Mucosa of rectum (tissue), 2 donors: Measurements from ENCODE around the gene CETP.

Source experiments
- H3K27ac ChIP-seq, 2 donors: one replicate each; pipeline ENCODE4 v1.7.0; 2013; ENCODE audit warnings: inconsistent platforms in 2 of 2, low read depth in 2 of 2, low read length in 2 of 2
- H3K27me3 ChIP-seq, 2 donors: one replicate each; pipeline ENCODE4 v1.7.0; 2013; ENCODE audit warnings: low read length in 2 of 2; ENCODE audit not compliant: control insufficient read depth in 2 of 2, insufficient read depth in 2 of 2
- H3K36me3 ChIP-seq, 2 donors: one replicate each; pipeline ENCODE4 v1.7.0; 2013; ENCODE audit warnings: low read length in 2 of 2; ENCODE audit not compliant: control insufficient read depth in 2 of 2, insufficient read depth in 2 of 2
- H3K4me1 ChIP-seq, 2 donors: one replicate each; pipeline ENCODE4 v1.7.0; 2013; ENCODE audit warnings: low read length in 2 of 2, mild to moderate bottlenecking in 1 of 2; ENCODE audit not compliant: control insufficient read depth in 2 of 2, insufficient read depth in 2 of 2
- H3K4me3 ChIP-seq, 2 donors: one replicate each; pipeline ENCODE4 v1.7.0; 2013; ENCODE audit warnings: low read length in 2 of 2
- H3K9ac ChIP-seq, 2 donors: one replicate each; pipeline ENCODE4 v1.7.0; 2013; ENCODE audit warnings: low read length in 2 of 2, low read depth in 1 of 2, mild to moderate bottlenecking in 1 of 2
- H3K9me3 ChIP-seq, 2 donors: one replicate each; pipeline ENCODE4 v1.7.0; 2013; ENCODE audit warnings: low read length in 2 of 2; ENCODE audit not compliant: control insufficient read depth in 2 of 2
- donor health status: healthy.
- donor health status: Normal muscosa, but diverticular disease.

CETP gene

DNA sequence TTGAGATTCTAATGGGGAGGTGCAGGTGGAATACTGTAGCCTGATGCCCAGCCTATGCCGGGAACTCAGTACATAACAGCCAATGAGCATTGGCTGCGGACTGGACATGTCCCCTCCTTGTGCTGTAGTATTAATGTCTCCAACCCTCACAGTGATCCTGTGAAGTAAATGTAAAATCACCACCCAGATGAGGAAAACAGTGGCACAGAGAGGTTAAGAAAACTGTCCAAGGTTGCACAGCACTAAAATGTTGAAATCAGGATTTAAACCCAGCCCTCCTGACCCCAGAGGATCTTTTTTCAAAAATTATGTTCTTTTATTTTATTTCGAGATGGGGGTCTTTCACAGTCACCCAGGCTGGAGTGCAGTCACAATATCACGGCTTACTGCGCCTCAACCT lies 35.5 kb downstream of the CETP start:
- H3K27ac ChIP-seq = no peak overlapping the region
- H3K27me3 ChIP-seq = no peaks in the 10 kb centered on the region
- peaks cover 7 to 13% of the 10 kb centered on the region in 2 donors for H3K4me1 ChIP-seq
- H3K9me3 ChIP-seq = no peaks in the 10 kb centered on the region
- no peak overlapping the region for H3K4me3 ChIP-seq
- peaks cover 4 to 6% of the 10 kb centered on the region in 2 donors for H3K36me3 ChIP-seq
- no peak overlapping the region for H3K9ac ChIP-seq

DNA sequence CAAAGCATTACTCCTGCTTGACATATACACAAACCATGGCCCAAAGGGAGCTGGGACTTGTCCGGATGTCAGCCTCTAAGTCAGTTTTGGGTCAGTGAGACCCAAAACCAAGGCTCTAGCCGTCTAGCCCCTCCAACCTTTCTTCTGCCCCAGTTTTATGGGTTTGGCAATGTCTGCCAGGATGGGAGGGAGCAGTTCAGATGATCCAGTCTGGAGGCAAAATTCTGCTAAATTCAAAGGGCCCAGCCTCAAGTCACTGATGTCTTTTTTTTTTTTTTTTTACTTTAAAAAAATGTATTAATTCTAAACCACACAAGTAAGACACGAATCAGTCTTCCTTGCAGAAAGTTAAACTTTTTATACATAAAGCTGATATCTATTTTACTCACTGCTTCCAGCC lies 36.2 kb downstream of the CETP start:
- H3K36me3 ChIP-seq = peaks cover 4 to 6% of the 10 kb centered on the region in 2 donors
- H3K4me3 ChIP-seq = no peak overlapping the region
- H3K9ac ChIP-seq = no peak overlapping the region
- H3K27ac ChIP-seq = no peak overlapping the region
- peaks cover 5 to 13% of the 10 kb centered on the region in 2 donors for H3K4me1 ChIP-seq
- no peaks in the 10 kb centered on the region for H3K9me3 ChIP-seq
- H3K27me3 ChIP-seq = no peaks in the 10 kb centered on the region

DNA sequence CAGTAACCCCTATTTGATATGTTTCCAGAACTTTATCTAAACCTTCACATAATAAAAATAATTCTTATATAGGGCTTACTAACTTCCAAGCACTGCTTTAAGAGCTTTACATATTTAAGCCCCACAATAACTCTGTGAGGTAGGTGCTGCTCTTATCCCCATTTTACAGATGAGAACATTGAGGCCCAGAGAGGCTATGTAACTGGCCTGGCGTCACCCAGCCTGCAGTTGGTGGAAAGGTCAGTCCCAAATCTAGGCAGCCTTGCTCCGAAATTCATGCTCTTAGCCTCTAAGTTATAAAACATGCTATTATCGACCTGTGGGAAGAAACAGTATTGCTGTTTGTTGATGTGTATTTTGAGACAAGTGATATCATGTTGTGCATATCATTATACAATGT lies 36.6 kb downstream of the CETP start:
- Histone ChIP-seq H3K4me3 (no peak overlapping the region), H3K4me1 (peaks cover 3 to 13% of the 10 kb centered on the region in 2 donors), H3K27me3 (no peaks in the 10 kb centered on the region), H3K9me3 (no peaks in the 10 kb centered on the region), H3K9ac (no peak overlapping the region), H3K36me3 (peaks cover 4 to 6% of the 10 kb centered on the region in 2 donors), H3K27ac (no peak overlapping the region)

DNA sequence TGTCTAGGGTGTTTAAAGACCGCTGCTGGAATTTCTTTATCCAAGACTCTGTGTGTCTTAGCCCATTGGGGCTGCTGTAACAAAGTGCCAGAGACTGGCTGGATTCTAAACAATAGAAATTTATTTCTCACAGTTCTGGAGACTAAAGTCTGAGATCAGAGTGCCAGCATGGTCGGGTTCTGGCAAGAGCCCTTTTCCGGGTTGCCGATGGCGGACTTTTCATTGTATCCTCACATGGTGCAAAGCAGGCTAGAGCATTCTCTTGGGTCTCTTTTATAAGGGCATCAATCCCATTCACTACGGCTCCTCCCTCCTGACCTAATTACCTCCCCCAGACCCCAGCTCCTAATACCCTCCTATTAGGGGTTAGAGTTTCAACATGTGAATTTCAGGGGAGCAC lies 37.1 kb downstream of the CETP start:
- no peak overlapping the region for H3K27ac ChIP-seq
- no peaks in the 10 kb centered on the region for H3K27me3 ChIP-seq
- H3K9ac ChIP-seq = no peak overlapping the region
- peaks cover 7% of the 10 kb centered on the region in 2 donors for H3K36me3 ChIP-seq
- no peak overlapping the region for H3K4me3 ChIP-seq
- no peaks in the 10 kb centered on the region for H3K9me3 ChIP-seq
- H3K4me1 ChIP-seq = peaks cover 2 to 13% of the 10 kb centered on the region in 2 donors

DNA sequence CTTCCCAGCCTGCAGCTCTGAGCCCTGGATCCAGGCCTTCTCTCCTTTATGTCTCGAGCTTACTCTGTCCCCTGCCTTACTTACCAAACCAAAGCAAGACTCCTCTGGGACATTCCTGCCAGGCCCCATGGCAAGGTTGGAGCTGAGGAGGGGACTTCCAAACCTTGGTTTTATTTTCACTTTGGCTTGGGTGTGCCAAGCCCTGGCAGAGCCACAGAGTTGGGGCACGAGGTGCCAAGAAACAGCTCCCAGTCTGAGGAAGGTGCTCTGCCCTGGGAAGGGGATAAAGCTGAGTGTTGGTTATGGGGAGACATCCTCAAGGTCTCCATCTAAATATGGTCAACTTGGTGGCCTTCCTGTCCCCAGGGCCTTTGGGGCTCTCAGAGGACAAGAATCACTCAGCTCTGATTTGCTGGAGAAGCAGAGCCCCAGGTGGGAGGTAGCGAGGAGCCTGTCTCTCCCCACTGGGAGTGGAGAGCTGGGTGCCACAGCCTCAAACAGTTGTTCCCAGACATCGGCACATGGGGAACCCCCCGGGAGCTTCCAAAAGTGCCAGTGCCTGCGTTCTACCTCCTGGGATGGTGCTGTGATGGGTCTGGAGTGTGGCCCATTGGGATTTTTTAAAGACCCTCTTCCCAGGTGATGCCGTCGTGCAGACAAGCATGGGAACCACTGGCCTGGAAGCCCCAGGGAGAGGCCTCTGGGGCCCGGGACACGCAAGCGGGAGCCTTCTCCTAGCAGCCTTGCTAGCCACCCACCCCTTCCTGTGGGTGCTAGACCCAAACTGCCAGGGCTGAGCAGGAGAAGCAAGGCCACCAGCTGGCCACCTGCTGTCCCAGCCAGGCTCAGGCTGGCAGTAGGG lies 37.9 kb downstream of the CETP start:
- Histone ChIP-seq H3K27me3 (no peaks in the 10 kb centered on the region), H3K27ac (peak overlapping the region in 1 of 2 donors; percentile 58), H3K4me1 (peaks cover 2 to 15% of the 10 kb centered on the region in 2 donors), H3K9me3 (no peaks in the 10 kb centered on the region), H3K9ac (no peak overlapping the region), H3K36me3 (peaks cover 7 to 10% of the 10 kb centered on the region in 2 donors), H3K4me3 (no peak overlapping the region)

DNA sequence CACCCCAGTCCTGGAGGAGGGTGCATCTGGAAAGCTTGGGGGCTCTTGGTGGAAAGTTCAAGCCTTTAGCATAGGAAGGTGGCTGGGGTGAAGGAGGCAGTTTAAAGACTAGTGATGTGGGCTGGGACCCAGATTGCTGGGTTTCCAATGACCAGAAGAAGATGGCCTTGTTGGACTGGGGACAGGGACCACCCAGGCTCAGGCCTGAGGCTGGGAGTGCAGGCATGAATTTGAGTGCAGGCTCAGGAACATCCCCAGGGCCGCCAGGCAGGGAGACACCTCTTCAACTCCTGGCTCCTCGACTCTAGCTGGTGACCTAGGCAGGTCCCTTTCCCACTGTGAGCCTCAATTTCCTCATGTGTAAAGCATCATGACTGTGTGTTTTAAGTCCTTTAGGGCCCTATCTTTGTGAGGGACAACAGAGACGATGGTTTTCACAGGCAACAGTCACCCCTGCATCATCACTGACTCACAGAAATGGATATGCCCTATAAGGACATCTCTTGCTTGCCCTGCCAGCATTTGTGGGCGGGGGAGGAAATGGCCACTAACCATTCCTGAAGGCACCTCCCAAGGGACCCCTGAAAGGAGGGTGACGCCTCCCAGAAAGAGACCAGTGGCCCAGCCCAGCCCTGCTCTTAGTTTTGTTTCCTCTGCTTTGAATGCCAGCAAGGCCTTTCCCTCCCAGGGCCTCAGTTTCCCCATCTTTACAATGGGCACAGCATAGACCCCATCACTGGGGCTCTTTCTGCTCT lies 38.7 kb downstream of the CETP start:
- Histone ChIP-seq H3K4me3 (no peak overlapping the region), H3K27ac (peak overlapping the region in 1 of 2 donors; percentile 58), H3K36me3 (peaks cover 8 to 11% of the 10 kb centered on the region in 2 donors), H3K9ac (no peak overlapping the region), H3K27me3 (no peaks in the 10 kb centered on the region), H3K4me1 (peaks cover 2 to 16% of the 10 kb centered on the region in 2 donors), H3K9me3 (no peaks in the 10 kb centered on the region)

DNA sequence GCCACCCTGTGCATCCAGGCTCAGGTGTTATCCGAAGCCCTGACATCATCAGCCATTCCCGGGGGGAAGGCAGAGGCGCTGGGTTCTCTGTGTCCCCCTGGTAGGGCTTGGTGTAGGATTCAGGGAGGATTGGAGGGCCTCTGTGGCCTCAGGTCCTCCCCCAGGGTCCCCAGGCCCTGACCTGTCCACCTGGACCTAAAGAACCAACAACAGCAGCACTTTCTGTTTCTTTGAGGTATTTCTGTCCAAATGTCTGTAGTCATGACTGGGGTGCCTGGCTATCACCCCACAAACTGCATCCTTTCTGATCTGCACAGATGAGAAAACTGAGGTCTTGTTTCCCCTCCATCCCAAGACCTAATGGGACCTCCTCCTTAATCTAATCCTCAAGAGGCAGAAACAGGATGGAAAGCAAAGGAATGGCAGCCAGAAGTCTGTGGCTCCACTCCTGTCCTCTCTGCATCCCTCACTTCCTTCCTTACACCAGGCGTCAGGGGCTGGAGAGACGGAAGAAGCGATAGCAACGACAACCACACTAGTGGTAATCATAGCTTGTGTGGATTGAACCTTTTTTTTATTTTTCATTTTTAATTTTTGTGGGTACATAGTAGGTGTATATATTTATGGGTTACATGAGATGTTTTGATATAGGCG lies 39.4 kb downstream of the CETP start:
- H3K4me1 ChIP-seq = peaks cover 2 to 17% of the 10 kb centered on the region in 2 donors
- H3K9me3 ChIP-seq = no peaks in the 10 kb centered on the region
- H3K4me3 ChIP-seq = no peak overlapping the region
- H3K36me3 ChIP-seq = peaks cover 8 to 11% of the 10 kb centered on the region in 2 donors
- H3K9ac ChIP-seq = no peak overlapping the region
- no peak overlapping the region for H3K27ac ChIP-seq
- H3K27me3 ChIP-seq = no peaks in the 10 kb centered on the region

DNA sequence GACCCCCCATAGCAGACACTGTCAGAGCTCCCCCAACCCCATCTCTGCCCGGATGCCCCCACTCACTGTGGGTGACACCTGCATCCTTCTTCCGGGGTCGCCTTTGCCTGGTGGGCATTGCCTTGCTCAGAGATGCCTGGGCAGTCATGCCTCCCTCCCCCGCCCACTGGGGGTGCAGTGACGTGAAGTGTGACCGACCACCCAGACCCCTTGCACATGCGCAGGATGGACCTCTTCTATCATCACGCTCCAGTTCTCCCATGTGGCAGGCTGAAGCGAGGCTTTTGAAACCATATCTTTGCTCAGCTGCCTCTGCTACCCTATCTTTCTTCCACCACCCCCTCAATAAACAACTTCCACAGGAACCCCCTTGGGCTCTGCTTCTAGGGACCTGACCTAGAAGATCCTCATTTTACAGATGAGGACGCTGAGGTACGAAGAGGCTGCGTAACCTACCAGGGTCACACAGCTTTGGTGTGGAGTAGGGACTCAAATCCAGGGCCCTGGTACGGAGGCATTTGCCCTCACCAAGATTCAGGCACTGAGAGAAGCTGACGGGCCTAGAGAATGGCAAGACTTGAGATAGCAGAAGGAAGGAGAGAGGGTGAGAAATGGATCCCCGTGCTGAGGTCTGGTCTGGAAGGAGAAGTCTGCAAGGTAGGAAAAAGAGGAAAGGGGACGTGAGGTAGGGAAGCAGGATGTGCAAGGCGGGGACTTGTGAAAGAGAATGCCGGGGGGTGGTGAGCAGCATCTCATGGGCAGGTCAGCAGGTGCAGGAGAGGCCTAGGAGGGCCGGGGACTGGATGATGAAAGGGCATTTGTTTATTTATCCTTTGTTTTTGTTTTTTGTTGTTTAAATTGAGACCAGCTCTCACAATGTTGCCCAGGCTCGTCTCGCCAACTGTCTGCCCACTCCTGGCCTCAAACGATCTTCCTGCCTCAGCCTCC lies 42.0 kb downstream of the CETP start:
- peaks cover 2 to 17% of the 10 kb centered on the region in 2 donors for H3K4me1 ChIP-seq
- peaks cover 6 to 11% of the 10 kb centered on the region in 2 donors for H3K36me3 ChIP-seq
- H3K9ac ChIP-seq = no peak overlapping the region
- no peak overlapping the region for H3K4me3 ChIP-seq
- H3K27me3 ChIP-seq = no peaks in the 10 kb centered on the region
- peak overlapping the region in 1 of 2 donors; percentile 4 for H3K27ac ChIP-seq
- no peaks in the 10 kb centered on the region for H3K9me3 ChIP-seq
